HFFc6 (cell line): ENCODE data around the gene TH. TPM values are rescaled to one million over a fixed set of nuclear protein-coding genes. Genes with fewer than 3 reads are reported as not detected.

Experiments used
- DNase-seq: peaks from one replicate; pipeline ENCODE4 v3.0.0-alpha.2; 2018
- H3K27ac Mint-ChIP-seq: 2 replicates; pipeline ENCODE4 v1.8.0; 2020; ENCODE audit warnings: mild to moderate bottlenecking, mixed read lengths
- H3K27me3 Mint-ChIP-seq: 2 replicates; pipeline ENCODE4 v1.8.0; 2021; ENCODE audit warnings: mild to moderate bottlenecking, moderate library complexity, mixed read lengths; ENCODE audit not compliant: insufficient read depth
- H3K36me3 Mint-ChIP-seq: 2 replicates; pipeline ENCODE4 v1.8.0; 2021; ENCODE audit warnings: low read depth, mixed read lengths
- H3K4me1 Mint-ChIP-seq: 2 replicates; pipeline ENCODE4 v1.8.0; 2020; ENCODE audit warnings: low read depth, mixed read lengths
- H3K4me3 Mint-ChIP-seq: 2 replicates; pipeline ENCODE4 v1.8.0; 2020; ENCODE audit warnings: mild to moderate bottlenecking, moderate library complexity, mixed read lengths
- H3K9me3 Mint-ChIP-seq: 2 replicates; pipeline ENCODE4 v1.8.0; 2020; ENCODE audit warnings: mild to moderate bottlenecking, mixed read lengths
- CTCF ChIP-seq: fragments of 200-600 bp; sonication (generic); IDR thresholded peaks from 2 replicates; pipeline ENCODE4 v1.5.0; 2021; ENCODE audit warnings: antibody characterized with exemption, mild to moderate bottlenecking
- total RNA-seq, 6 experiments: library from RNA; stranded (reverse); fragmentation: NEBNext Ultra II Directional; extraction: Animal tissue kit (Norgen Biotek cat#: 25700); gene quantifications; 2 replicates in 1 of 6; 3 replicates in 5 of 6; pipeline ENCODE4 v1.2.3, GENCODE V29; 2021

Gene TH
- total RNA-seq, 6 experiments from 2014 or later: not detected

GRCh38 chr11:2173150-2173693 lies 1.6 kb upstream of the TH start:
- no peaks in the 10 kb centered on the region for H3K9me3 Mint-ChIP-seq
- TF ChIP-seq CTCF: peak; percentile 55; the same call in 1 of the 2 replicates
- H3K27ac Mint-ChIP-seq: no peak overlapping the region
- H3K4me1 Mint-ChIP-seq: peaks cover 4% of the 10 kb centered on the region; the same call in 1 of the 2 replicates
- no peak overlapping the region for H3K4me3 Mint-ChIP-seq
- no peaks in the 10 kb centered on the region for H3K36me3 Mint-ChIP-seq
- no peak for DNase-seq
- H3K27me3 Mint-ChIP-seq: peaks cover 8% of the 10 kb centered on the region

- H3K27ac Mint-ChIP-seq: no peak overlapping the region
- TF ChIP-seq CTCF: no peak
- H3K36me3 Mint-ChIP-seq: no peaks in the 10 kb centered on the region
- peaks cover 8% of the 10 kb centered on the region for H3K27me3 Mint-ChIP-seq
- no peak overlapping the region for H3K4me3 Mint-ChIP-seq
- DNase-seq: no peak
- H3K9me3 Mint-ChIP-seq: no peaks in the 10 kb centered on the region
- peaks cover 4% of the 10 kb centered on the region; the same call in 1 of the 2 replicates for H3K4me1 Mint-ChIP-seq
Measured at GRCh38 chr11:2172676-2173075, 1.1 kb upstream of the TH start.

- H3K9me3 Mint-ChIP-seq: no peaks in the 10 kb centered on the region
- DNase-seq: no peak
- no peak for TF ChIP-seq CTCF
- no peaks in the 10 kb centered on the region for H3K4me1 Mint-ChIP-seq
- no peak overlapping the region for H3K4me3 Mint-ChIP-seq
- peaks cover 9% of the 10 kb centered on the region for H3K27me3 Mint-ChIP-seq
- H3K36me3 Mint-ChIP-seq: no peaks in the 10 kb centered on the region
- H3K27ac Mint-ChIP-seq: no peak overlapping the region
Measured at GRCh38 chr11:2169626-2170570, 1.7 kb downstream of the TH start.

- Mint-ChIP-seq H3K27ac (no peak overlapping the region), H3K36me3 (no peaks in the 10 kb centered on the region), H3K27me3 (peaks cover 9% of the 10 kb centered on the region), H3K9me3 (no peaks in the 10 kb centered on the region), H3K4me3 (no peak overlapping the region), H3K4me1 (no peaks in the 10 kb centered on the region)
- no peak for TF ChIP-seq CTCF
- DNase-seq: no peak
Measured at GRCh38 chr11:2169005-2169378, 2.6 kb downstream of the TH start.

GRCh38 chr11:2168286-2169004 lies 3.2 kb downstream of the TH start:
- H3K27ac Mint-ChIP-seq: no peak overlapping the region
- peaks cover 8% of the 10 kb centered on the region for H3K27me3 Mint-ChIP-seq
- TF ChIP-seq CTCF: no peak
- no peak overlapping the region for H3K4me3 Mint-ChIP-seq
- DNase-seq: no peak
- no peaks in the 10 kb centered on the region for H3K4me1 Mint-ChIP-seq
- H3K9me3 Mint-ChIP-seq: no peaks in the 10 kb centered on the region
- no peaks in the 10 kb centered on the region for H3K36me3 Mint-ChIP-seq
